ENCODE measurements around the gene MUC13.

Gene MUC13

DNA sequence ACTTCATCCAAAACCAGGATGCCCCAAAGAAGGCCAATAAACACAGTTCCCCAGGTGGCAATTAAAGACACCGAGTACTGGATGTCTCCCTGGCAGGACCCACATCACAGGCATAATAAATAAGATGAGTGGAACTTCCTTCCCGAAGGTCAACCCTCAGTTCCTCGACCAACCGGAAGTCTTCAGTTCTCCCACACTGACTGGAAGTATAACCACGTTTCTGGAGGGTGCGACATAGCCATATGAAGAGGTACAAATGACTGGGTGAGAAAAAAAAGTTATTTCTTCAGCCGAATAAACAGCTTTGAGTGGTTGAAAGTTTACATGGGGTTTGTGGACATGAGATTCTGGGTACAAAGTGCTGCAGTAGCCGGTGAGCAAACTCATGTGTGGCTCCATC is 34.6 kb upstream of the MUC13 start:
- no peak for TF ChIP-seq Cebpa-rat (IDR thresholded peaks at IDR 0.05)
- no peaks in the 10 kb centered on the region for H4K20me1 ChIP-seq
- no peaks in the 10 kb centered on the region for H3K9me3 ChIP-seq (replicated peaks in 1 of 11)
- peaks cover 32 to 63% (median 41%) of the 10 kb centered on the region in 10 experiments for H3K4me1 ChIP-seq
- H3K4me2 ChIP-seq: peak overlapping the region; percentile 63 to 84 (median 67)
- peaks cover 6 to 29% (median 14%) of the 10 kb centered on the region in 11 experiments; a peak in 11 of 22 replicates for H3K36me3 ChIP-seq
- H3K4me3 ChIP-seq: no peak overlapping the region
- peak overlapping the region in 2 of 11 experiments; percentile 20 to 21; a peak in 1 of 22 replicates for H3K27ac ChIP-seq
- no peaks in the 10 kb centered on the region for H3K27me3 ChIP-seq
- 0 out of 22 replicates have a peak overlapping the region, but pooled peaks of 1 of the 11 experiments have one; percentile 27 for H3K9ac ChIP-seq

DNA sequence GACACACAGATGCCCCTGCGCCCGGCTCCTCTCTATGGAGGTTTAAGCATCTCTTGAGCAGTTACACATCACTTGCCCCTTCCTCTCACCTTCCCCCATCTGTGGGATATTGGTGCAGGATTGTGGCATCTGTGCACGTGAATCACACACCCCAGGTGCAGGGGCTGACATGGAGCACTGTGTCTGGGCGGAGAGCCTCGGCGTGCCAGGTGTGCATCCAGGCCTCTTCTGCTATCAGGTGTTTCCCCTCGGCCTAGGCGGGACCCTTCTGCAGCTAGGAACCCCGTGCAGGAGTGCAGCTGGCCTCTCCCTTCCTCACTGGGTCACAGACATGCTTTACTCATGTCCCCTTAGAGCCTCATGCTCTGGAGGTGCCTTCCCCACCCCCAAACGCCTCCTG is 33.4 kb upstream of the MUC13 start:
- H3K4me1 ChIP-seq: peaks cover 41 to 71% (median 50%) of the 10 kb centered on the region in 10 experiments
- no peak for TF ChIP-seq Cebpa-rat (IDR thresholded peaks at IDR 0.05)
- no peaks in the 10 kb centered on the region for H3K27me3 ChIP-seq
- H3K9ac ChIP-seq: peak overlapping the region in 1 of 11 experiments; percentile 70; a peak in 1 of 22 replicates
- peak overlapping the region; percentile 63 to 84 (median 67) for H3K4me2 ChIP-seq
- no peak overlapping the region for H3K4me3 ChIP-seq
- H3K9me3 ChIP-seq (replicated peaks in 1 of 11): no peaks in the 10 kb centered on the region
- H4K20me1 ChIP-seq: no peaks in the 10 kb centered on the region
- H3K36me3 ChIP-seq: peaks cover 6 to 20% (median 13%) of the 10 kb centered on the region in 11 experiments; a peak in 10 of 22 replicates
- H3K27ac ChIP-seq: peak overlapping the region in 2 of 11 experiments; percentile 45 to 71; a peak in 2 of 22 replicates

DNA sequence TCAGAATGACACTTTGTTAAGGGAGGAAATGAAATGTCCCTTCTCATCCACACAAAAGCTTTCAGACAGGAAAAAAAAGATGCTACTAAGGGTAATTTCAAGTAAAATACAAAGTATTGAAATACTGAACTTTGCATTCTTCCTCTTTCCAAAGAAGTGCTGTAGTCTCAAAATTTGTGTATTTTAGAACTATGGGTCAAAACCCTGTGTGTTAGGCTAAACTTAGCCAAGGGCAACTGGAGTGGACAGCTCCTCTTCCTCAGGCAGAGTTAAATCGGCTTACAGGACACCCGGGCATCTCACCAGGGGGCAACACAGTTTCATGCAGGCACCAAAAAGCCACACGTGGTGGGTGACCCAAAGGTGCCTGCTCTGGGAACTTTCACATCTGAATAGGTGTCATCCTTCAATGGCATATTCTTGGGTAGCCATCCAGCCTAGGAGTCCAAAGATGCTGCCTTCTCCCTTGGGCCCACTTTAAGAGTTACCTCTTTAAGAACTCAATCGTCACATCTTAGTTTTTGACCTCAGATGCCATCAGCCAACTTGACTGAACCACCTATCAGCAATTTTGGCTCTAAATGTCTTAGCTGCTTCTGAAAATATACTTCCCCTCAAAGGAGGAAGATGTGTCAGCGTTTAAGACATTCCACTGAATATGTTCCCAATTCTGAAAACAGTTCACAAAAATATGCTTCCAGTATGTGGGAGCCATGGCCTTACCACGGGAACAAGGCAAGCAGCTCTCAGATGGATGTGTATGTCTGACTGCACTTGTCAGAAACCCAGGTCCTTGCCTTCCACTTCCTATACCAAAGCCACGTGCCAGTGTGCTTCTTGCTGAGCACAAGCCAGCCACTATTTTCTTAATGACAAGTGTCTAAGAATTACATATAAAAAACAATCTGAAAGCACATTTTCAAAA is 32.2 kb upstream of the MUC13 start:
- Histone ChIP-seq H3K4me2 (peak overlapping the region in 8 of 11 experiments; percentile 8 to 84 (median 60); a peak in 13 of 22 replicates), H3K27ac (peak overlapping the region in 3 of 11 experiments; percentile 12 to 71 (median 45); a peak in 5 of 22 replicates), H3K36me3 (peaks cover under 1 to 15% (median 7%) of the 10 kb centered on the region in 11 experiments; a peak in 7 of 22 replicates), H4K20me1 (no peaks in the 10 kb centered on the region), H3K4me1 (peaks cover 52 to 83% (median 62%) of the 10 kb centered on the region in 10 experiments), H3K4me3 (no peak overlapping the region), H3K27me3 (no peaks in the 10 kb centered on the region), H3K9me3 (replicated peaks in 1 of 11) (peaks cover 3 to 11% (median 7%) of the 10 kb centered on the region in 11 experiments; a peak in 18 of 22 replicates), H3K9ac (peak overlapping the region in 1 of 11 experiments; percentile 46; a peak in 1 of 22 replicates)
- no peak for TF ChIP-seq Cebpa-rat (IDR thresholded peaks at IDR 0.05)

DNA sequence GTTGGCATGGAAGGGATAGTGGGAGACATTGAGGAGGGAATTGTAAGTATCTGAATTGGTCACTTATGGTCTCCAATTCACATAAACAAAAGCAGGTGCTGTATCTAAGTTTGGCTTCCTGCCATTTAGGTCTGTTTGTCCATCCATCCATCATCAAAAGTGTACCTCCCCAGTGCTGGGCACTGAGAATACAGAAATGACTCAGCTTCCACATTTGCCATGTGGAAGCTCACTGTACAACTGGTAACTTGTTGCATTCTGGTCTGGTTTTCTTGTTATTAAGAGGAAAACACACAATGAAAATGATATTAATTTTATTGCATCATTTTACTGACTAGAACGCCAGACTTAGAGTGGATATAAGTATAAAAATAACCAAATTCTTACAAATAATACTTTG is 30.9 kb upstream of the MUC13 start:
- Histone ChIP-seq H3K9me3 (replicated peaks in 1 of 11) (peaks cover 3 to 18% (median 15%) of the 10 kb centered on the region in 11 experiments; a peak in 19 of 22 replicates), H3K4me3 (no peak overlapping the region), H3K27me3 (no peaks in the 10 kb centered on the region), H3K4me2 (peak overlapping the region in 4 of 11 experiments; percentile 0 to 84 (median 70); a peak in 5 of 22 replicates), H3K36me3 (peaks cover 0 to 9% (median 5%) of the 10 kb centered on the region in 11 experiments; a peak in 7 of 22 replicates), H3K4me1 (peaks cover 55 to 83% (median 66%) of the 10 kb centered on the region in 10 experiments), H3K9ac (no peak overlapping the region), H4K20me1 (no peaks in the 10 kb centered on the region), H3K27ac (no peak overlapping the region; a peak in 1 of 22 replicates)
- no peak for TF ChIP-seq Cebpa-rat (IDR thresholded peaks at IDR 0.05)

DNA sequence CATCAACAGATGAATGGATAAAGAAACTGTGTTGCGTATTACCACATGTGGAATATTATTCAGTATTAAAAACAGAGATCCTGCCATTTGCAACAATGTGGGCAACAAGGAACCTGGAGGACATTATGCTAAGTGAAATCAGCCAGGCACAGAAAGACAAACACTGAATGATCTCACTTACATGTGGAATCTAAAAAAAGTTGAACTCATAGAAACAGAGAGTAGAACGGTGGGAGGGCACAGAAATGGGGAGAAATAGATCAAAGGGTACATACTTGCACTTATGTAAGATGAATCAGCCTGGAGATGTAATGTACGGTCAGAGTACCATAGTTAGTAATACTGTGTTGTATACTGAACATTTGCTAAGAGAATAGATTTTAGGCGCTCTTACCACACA is 29.8 kb upstream of the MUC13 start:
- Histone ChIP-seq H3K27ac (no peak overlapping the region), H4K20me1 (no peaks in the 10 kb centered on the region), H3K27me3 (no peaks in the 10 kb centered on the region), H3K36me3 (no peaks in the 10 kb centered on the region), H3K9ac (no peak overlapping the region), H3K4me3 (no peak overlapping the region), H3K9me3 (replicated peaks in 1 of 11) (peaks cover 3 to 18% (median 15%) of the 10 kb centered on the region in 11 experiments; a peak in 19 of 22 replicates), H3K4me1 (peaks cover 45 to 73% (median 56%) of the 10 kb centered on the region in 10 experiments), H3K4me2 (peak overlapping the region in 2 of 11 experiments; percentile 6 to 67; a peak in 3 of 22 replicates)
- TF ChIP-seq Cebpa-rat (IDR thresholded peaks at IDR 0.05): no peak

DNA sequence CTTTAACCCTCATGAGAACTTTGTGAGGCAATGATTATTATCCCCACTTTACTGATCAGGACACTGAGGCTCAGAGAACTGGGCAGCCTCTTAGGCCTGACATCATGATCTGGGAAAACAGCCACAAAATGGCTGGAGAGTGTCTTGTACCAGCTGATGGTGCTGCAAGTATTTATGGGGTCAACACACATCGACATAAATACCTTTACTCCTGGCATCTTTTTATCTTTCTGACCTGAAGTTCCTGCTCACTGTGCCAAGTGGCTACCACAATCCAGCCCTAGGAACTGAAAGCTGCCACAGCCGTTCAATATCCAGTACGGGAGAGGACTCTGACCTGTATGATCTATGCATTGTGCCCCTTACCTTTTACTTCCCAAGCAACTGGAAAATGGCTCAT is 29.2 kb upstream of the MUC13 start:
- Histone ChIP-seq H3K4me3 (no peak overlapping the region), H3K27me3 (no peaks in the 10 kb centered on the region), H3K36me3 (no peaks in the 10 kb centered on the region), H3K9me3 (replicated peaks in 1 of 11) (peaks cover 3 to 18% (median 15%) of the 10 kb centered on the region in 11 experiments; a peak in 19 of 22 replicates), H3K4me1 (peaks cover 39 to 66% (median 49%) of the 10 kb centered on the region in 10 experiments), H3K4me2 (peak overlapping the region in 5 of 11 experiments; percentile 6 to 60 (median 49); a peak in 7 of 22 replicates), H4K20me1 (no peaks in the 10 kb centered on the region), H3K9ac (no peak overlapping the region), H3K27ac (peak overlapping the region in 2 of 11 experiments; percentile 3 to 21; a peak in 2 of 22 replicates)
- no peak for TF ChIP-seq Cebpa-rat (IDR thresholded peaks at IDR 0.05)

DNA sequence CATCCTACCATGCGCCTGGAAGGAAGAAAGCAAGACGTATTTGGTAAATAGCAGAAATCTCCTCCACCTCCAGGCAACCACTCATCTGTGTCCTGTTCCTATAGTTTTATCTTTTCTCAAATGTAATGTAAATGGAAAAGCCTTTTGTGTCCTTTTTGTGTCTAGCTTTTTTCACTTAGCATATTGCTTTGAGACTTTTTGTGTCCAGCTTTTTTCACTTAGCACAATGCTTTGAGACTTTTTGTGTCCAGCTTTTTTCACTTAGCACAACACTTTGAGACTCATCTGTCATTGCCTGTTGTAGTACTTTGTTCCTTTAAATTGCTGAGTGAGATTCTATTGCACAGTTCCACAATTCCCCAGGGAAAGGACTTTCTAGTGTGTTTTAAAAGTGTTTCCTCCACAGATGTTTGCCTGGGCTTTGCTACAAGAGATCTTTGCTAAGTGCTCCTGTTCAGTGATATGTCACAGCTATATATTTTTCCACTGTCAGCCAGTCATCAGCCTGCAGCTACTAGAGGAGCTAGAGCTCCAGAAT is 27.9 kb upstream of the MUC13 start:
- peak overlapping the region in 4 of 11 experiments; percentile 3 to 47 (median 22); a peak in 5 of 22 replicates for H3K27ac ChIP-seq
- no peaks in the 10 kb centered on the region for H3K36me3 ChIP-seq
- TF ChIP-seq Cebpa-rat (IDR thresholded peaks at IDR 0.05): no peak; a peak in 1 of 22 replicates
- no peak overlapping the region for H3K9ac ChIP-seq
- no peaks in the 10 kb centered on the region for H3K27me3 ChIP-seq
- no peak overlapping the region; a peak in 1 of 20 replicates for H3K4me3 ChIP-seq
- peaks cover 26 to 54% (median 36%) of the 10 kb centered on the region in 10 experiments for H3K4me1 ChIP-seq
- peak overlapping the region; percentile 16 to 62 (median 44); a peak in 20 of 22 replicates for H3K4me2 ChIP-seq
- H4K20me1 ChIP-seq: no peaks in the 10 kb centered on the region
- peaks cover 3 to 18% (median 15%) of the 10 kb centered on the region in 11 experiments; a peak in 19 of 22 replicates for H3K9me3 ChIP-seq (replicated peaks in 1 of 11)

DNA sequence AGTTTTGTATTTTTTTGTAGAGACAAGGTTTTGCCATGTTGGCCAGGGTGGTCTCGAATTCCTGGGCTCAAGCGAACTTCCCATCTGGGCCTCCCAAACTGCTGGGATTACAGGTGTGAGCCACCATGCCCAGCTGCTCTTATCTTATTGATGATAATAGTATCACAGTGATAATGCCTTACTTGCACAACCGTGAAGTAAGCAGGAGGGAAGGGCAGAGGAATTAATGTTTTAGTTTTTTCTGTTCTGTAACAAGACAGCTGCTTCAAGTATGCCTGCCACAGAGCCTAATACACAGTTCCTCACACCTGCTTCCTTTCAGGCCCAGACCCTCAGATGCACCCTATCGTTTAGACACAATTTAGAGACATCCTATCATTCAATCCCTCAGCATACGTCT is 26.1 kb upstream of the MUC13 start:
- Histone ChIP-seq H3K27ac (no peak overlapping the region), H3K4me1 (peaks cover 22 to 41% (median 27%) of the 10 kb centered on the region in 10 experiments; a peak in 19 of 20 replicates), H3K9me3 (replicated peaks in 1 of 11) (peaks cover 3 to 22% (median 17%) of the 10 kb centered on the region in 11 experiments; a peak in 19 of 22 replicates), H3K4me2 (peak overlapping the region in 5 of 11 experiments; percentile 0 to 17 (median 8); a peak in 4 of 22 replicates), H3K27me3 (no peaks in the 10 kb centered on the region), H3K36me3 (no peaks in the 10 kb centered on the region), H3K9ac (no peak overlapping the region), H4K20me1 (no peaks in the 10 kb centered on the region), H3K4me3 (no peak overlapping the region)
- no peak for TF ChIP-seq Cebpa-rat (IDR thresholded peaks at IDR 0.05)
